ACHN (cell line): Measurements from ENCODE around the gene TUBB2B.

Source experiments
- DNase-seq: peaks from one replicate; pipeline ENCODE4 v3.0.0-alpha.2; 2015
- in situ Hi-C: cut with HindIII; loops from 2 replicates; pipeline ENCODE4 v1.10.0; 2017; ENCODE audit warnings: low sequenced_read_pairs, low pct_ligation_motif_present, low pct_unique_long_range_greater_than_20kb

Gene TUBB2B

GRCh38 chr6:3222506-3223038 lies 4.9 kb downstream of the TUBB2B start:
- in situ Hi-C loops: no loop called here
- DNase-seq: no peak

GRCh38 chr6:3221578-3221977 lies 5.9 kb downstream of the TUBB2B start:
- in situ Hi-C loops: no loop called here
- DNase-seq: no peak

GRCh38 chr6:3220366-3220765 lies 7.1 kb downstream of the TUBB2B start:
- in situ Hi-C loops: no loop called here

GRCh38 chr6:3218266-3218665 lies 9.2 kb downstream of the TUBB2B start:
- no peak for DNase-seq
- in situ Hi-C loops: no loop called here

More at GRCh38 chr6:3220366-3220765, 7.1 kb downstream of the TUBB2B start:
- DNase-seq: no peak

- DNase-seq: no peak
- in situ Hi-C loops: no loop called here
Observed at GRCh38 chr6:3217286-3217685, 10.2 kb downstream of the TUBB2B start.

- no peak for DNase-seq
Observed at GRCh38 chr6:3214898-3215297, 12.6 kb downstream of the TUBB2B start.

GRCh38 chr6:3213334-3213695 lies 14.1 kb downstream of the TUBB2B start:
- DNase-seq: no peak
- in situ Hi-C loops: no loop called here

More at GRCh38 chr6:3214898-3215297, 12.6 kb downstream of the TUBB2B start:
- in situ Hi-C loops: no loop called here

GRCh38 chr6:3212261-3212660 lies 15.2 kb downstream of the TUBB2B start:
- in situ Hi-C loops: no loop called here
- no peak for DNase-seq

GRCh38 chr6:3211681-3212080 lies 15.8 kb downstream of the TUBB2B start:
- in situ Hi-C loops: no loop called here

GRCh38 chr6:3210024-3210610 lies 17.3 kb downstream of the TUBB2B start:
- DNase-seq: no peak
- in situ Hi-C loops: no loop called here

More at GRCh38 chr6:3211681-3212080, 15.8 kb downstream of the TUBB2B start:
- no peak for DNase-seq

GRCh38 chr6:3209114-3210023 lies 18.1 kb downstream of the TUBB2B start:
- peak; percentile 98 for DNase-seq
- in situ Hi-C loops: no loop called here

GRCh38 chr6:3208775-3209113 lies 18.7 kb downstream of the TUBB2B start:
- in situ Hi-C loops: no loop called here
- no peak for DNase-seq

- in situ Hi-C loops: no loop called here
- DNase-seq: peak; percentile 68
Observed at GRCh38 chr6:3208098-3208774, 19.2 kb downstream of the TUBB2B start.

GRCh38 chr6:3206339-3207015 lies 21.0 kb downstream of the TUBB2B start:
- in situ Hi-C loops: no loop called here
- DNase-seq: no peak

GRCh38 chr6:3205913-3206312 lies 21.5 kb downstream of the TUBB2B start:
- in situ Hi-C loops: no loop called here
- no peak for DNase-seq

- in situ Hi-C loops: no loop called here
Observed at GRCh38 chr6:3204921-3205320, 22.5 kb downstream of the TUBB2B start.

GRCh38 chr6:3202999-3203696 lies 24.3 kb downstream of the TUBB2B start:
- no peak for DNase-seq
- in situ Hi-C loops: no loop called here

More at GRCh38 chr6:3204921-3205320, 22.5 kb downstream of the TUBB2B start:
- no peak for DNase-seq

GRCh38 chr6:3201388-3201787 lies 26.1 kb downstream of the TUBB2B start:
- in situ Hi-C loops: no loop called here
- no peak for DNase-seq
